T-cell (primary cell): ENCODE results near the gene CNTNAP5. TPM values are rescaled to one million over a fixed set of nuclear protein-coding genes. Genes with fewer than 3 reads are reported as not detected.

Experiments used
- ATAC-seq, 4 experiments: fragments of 200-7000 bp in 3 of 4; fragments of 150-1000 bp in 1 of 4; cut with Tn5 transposase; replicated peaks in 1 of 4; 1 replicate in 3 of 4; 2 replicates in 1 of 4; pipeline ENCODE4 v1.10.0; 2021; ENCODE audit warnings: moderate library complexity in 3 of 4, mild to moderate bottlenecking in 2 of 4, moderate number of reproducible peaks in 1 of 4
- CTCF ChIA-PET, 2 donors: fragments of 300-600 bp; sonication (Branson Sonifier 250); formaldehyde crosslinking; loops; one replicate each; lab custom pipeline; 2022; ENCODE audit warnings: antibody characterized with exemption in 2 of 2; lab: Charles Lee
- POLR2A ChIA-PET, 2 donors: fragments of 300-600 bp; sonication (Branson Sonifier 250); formaldehyde crosslinking; loops; one replicate each; lab custom pipeline; 2022; ENCODE audit warnings: antibody characterized with exemption in 2 of 2; lab: Charles Lee
- DNase-seq, 35 experiments: peaks; one replicate each; pipeline versions ENCODE4 v3.0.0 to v3.0.0-alpha.2; 2013 to 2023
- H3K27ac ChIP-seq: one replicate; pipeline ENCODE4 v1.5.1; 2013; ENCODE audit warnings: low read length
- H3K27me3 ChIP-seq, 2 experiments: replicated peaks in 1 of 2; 1 replicate in 1 of 2; 2 replicates in 1 of 2; pipeline versions ENCODE4 v1.6.1 to v1.7.0; 2013; ENCODE audit warnings: low read length in 1 of 2, mixed read lengths in 1 of 2; ENCODE audit not compliant: control insufficient read depth in 2 of 2, insufficient read depth in 2 of 2; ENCODE audit errors: extremely low read depth in 1 of 2
- H3K36me3 ChIP-seq, 2 donors: 1 replicate in 1 of 2; 2 replicates in 1 of 2; pipeline versions ENCODE4 v1.6.1 to v1.7.0; 2013; ENCODE audit warnings: low read length in 1 of 2; ENCODE audit not compliant: control insufficient read depth in 2 of 2, insufficient read depth in 1 of 2; ENCODE audit errors: extremely low read depth in 1 of 2
- H3K4me1 ChIP-seq, 2 experiments: 1 replicate in 1 of 2; 2 replicates in 1 of 2; pipeline versions ENCODE4 v1.6.1 to v1.7.0; 2013; ENCODE audit warnings: low read length in 2 of 2, mixed read lengths in 1 of 2; ENCODE audit not compliant: insufficient read depth in 2 of 2, control insufficient read depth in 1 of 2; ENCODE audit errors: extremely low read depth in 1 of 2
- H3K4me3 ChIP-seq, 2 donors: 1 replicate in 1 of 2; 2 replicates in 1 of 2; pipeline versions ENCODE4 v1.5.1 to v1.7.0; 2013; ENCODE audit warnings: mild to moderate bottlenecking in 2 of 2, low read length in 1 of 2, moderate library complexity in 1 of 2; ENCODE audit not compliant: control insufficient read depth in 1 of 2; ENCODE audit errors: extremely low read depth in 1 of 2
- H3K9me3 ChIP-seq: 2 replicates; pipeline ENCODE4 v1.7.0; 2013
- H3K27ac Mint-ChIP-seq, 2 donors: one replicate each; pipeline ENCODE4 v1.8.0; 2020 to 2021; ENCODE audit warnings: mild to moderate bottlenecking in 2 of 2, mixed read lengths in 2 of 2
- H3K27me3 Mint-ChIP-seq, 2 donors: one replicate each; pipeline ENCODE4 v1.8.0; 2021 to 2022; ENCODE audit warnings: mixed read lengths in 2 of 2
- H3K36me3 Mint-ChIP-seq: one replicate; pipeline ENCODE4 v1.8.0; 2021; ENCODE audit warnings: mixed read lengths
- H3K4me1 Mint-ChIP-seq, 3 donors: one replicate each; pipeline ENCODE4 v1.8.0; 2020 to 2022; ENCODE audit warnings: mixed read lengths in 3 of 3, mild to moderate bottlenecking in 1 of 3
- H3K4me3 Mint-ChIP-seq, 3 donors: one replicate each; pipeline ENCODE4 v1.8.0; 2020 to 2022; ENCODE audit warnings: mild to moderate bottlenecking in 3 of 3, mixed read lengths in 3 of 3, moderate library complexity in 3 of 3
- H3K9me3 Mint-ChIP-seq, 3 donors: one replicate each; pipeline ENCODE4 v1.8.0; 2020 to 2022; ENCODE audit warnings: mixed read lengths in 3 of 3
- WGBS: methylation state at CpG from one replicate; pipeline ENCODE4 v1.1.5; 2013; ENCODE audit warnings: missing lambda C conversion rate; ENCODE audit not compliant: insufficient coverage; 5-methylcytosine and 5-hydroxymethylcytosine counted together
- total RNA-seq, 35 experiments: library from RNA in 6 of 35; stranded (reverse) in 6 of 35; fragments of 120-200 nt in 1 of 35; gene quantifications; one replicate each; pipeline versions ENCODE4 v1.2.1 to v1.2.4 and lab custom pipeline; 2013 to 2026

CNTNAP5 gene
- total RNA-seq, 5 donors from 2014 or later (not counting 1 experiment from before 2014, with no cell fraction given) = not detected

- ATAC-seq (no peak), DNase-seq (no peak)
- Mint-ChIP-seq H3K4me3 (no peak overlapping the region), H3K4me1 (no peaks in the 10 kb centered on the region), H3K9me3 (peaks cover 3 to 21% (median 9%) of the 10 kb centered on the region in 3 donors), H3K27me3 (no peaks in the 10 kb centered on the region), H3K27ac (no peak overlapping the region), H3K36me3 (no peaks in the 10 kb centered on the region)
- no peaks in the 10 kb centered on the region for H3K4me1 ChIP-seq
- POLR2A ChIA-PET = no interaction called here
- no peaks in the 10 kb centered on the region for H3K36me3 ChIP-seq
- CTCF ChIA-PET = no interaction called here
- no peaks in the 10 kb centered on the region for H3K9me3 ChIP-seq
- H3K4me3 ChIP-seq = no peak overlapping the region
- no peaks in the 10 kb centered on the region for H3K27me3 ChIP-seq
- WGBS = 65% methylated on average over 1 of the region's 1 CpG
- H3K27ac ChIP-seq = no peak overlapping the region
These were observed 908.8 kb downstream of the CNTNAP5 start for GRCh38 chr2:124933883-124934282.

- H3K4me3 Mint-ChIP-seq = no peak overlapping the region
- Histone ChIP-seq H3K4me1 (no peaks in the 10 kb centered on the region), H3K27me3 (no peaks in the 10 kb centered on the region), H3K4me3 (no peak overlapping the region), H3K36me3 (no peaks in the 10 kb centered on the region), H3K9me3 (peaks cover 5% of the 10 kb centered on the region), H3K27ac (no peak overlapping the region)
- ChIA-PET POLR2A (no interaction called here), CTCF (no interaction called here)
- no peaks in the 10 kb centered on the region for H3K36me3 Mint-ChIP-seq
- WGBS = no CpG with 5 or more reads among the region's 2 CpGs
- peaks cover 6 to 17% (median 12%) of the 10 kb centered on the region in 3 donors for H3K9me3 Mint-ChIP-seq
- H3K27ac Mint-ChIP-seq = no peak overlapping the region
- DNase-seq = no peak
- no peaks in the 10 kb centered on the region for H3K27me3 Mint-ChIP-seq
- H3K4me1 Mint-ChIP-seq = no peaks in the 10 kb centered on the region
- ATAC-seq = no peak
These were observed 928.8 kb downstream of the CNTNAP5 start for GRCh38 chr2:124953921-124954320.

GRCh38 chr2:124959581-124959980 lies 934.5 kb downstream of the CNTNAP5 start:
- no peaks in the 10 kb centered on the region for H3K36me3 ChIP-seq
- H3K4me3 Mint-ChIP-seq = no peak overlapping the region
- ChIA-PET CTCF (no interaction called here), POLR2A (no interaction called here)
- no peaks in the 10 kb centered on the region for H3K4me1 ChIP-seq
- no peak for ATAC-seq
- no peaks in the 10 kb centered on the region for H3K4me1 Mint-ChIP-seq
- H3K27ac Mint-ChIP-seq = no peak overlapping the region
- DNase-seq = no peak
- no peaks in the 10 kb centered on the region for H3K27me3 Mint-ChIP-seq
- H3K27me3 ChIP-seq = no peaks in the 10 kb centered on the region
- no peak overlapping the region for H3K27ac ChIP-seq
- no peak overlapping the region for H3K4me3 ChIP-seq
- H3K9me3 Mint-ChIP-seq = peaks cover 0 to 10% (median 4%) of the 10 kb centered on the region in 3 donors
- no peaks in the 10 kb centered on the region for H3K9me3 ChIP-seq
- H3K36me3 Mint-ChIP-seq = no peaks in the 10 kb centered on the region
- WGBS = no CpG with 5 or more reads among the region's 1 CpG

GRCh38 chr2:124961132-124961531 lies 936.0 kb downstream of the CNTNAP5 start:
- no peaks in the 10 kb centered on the region for H3K36me3 Mint-ChIP-seq
- Histone ChIP-seq H3K27ac (no peak overlapping the region), H3K4me3 (no peak overlapping the region), H3K4me1 (no peaks in the 10 kb centered on the region), H3K36me3 (no peaks in the 10 kb centered on the region), H3K9me3 (no peaks in the 10 kb centered on the region), H3K27me3 (no peaks in the 10 kb centered on the region)
- H3K9me3 Mint-ChIP-seq = peaks cover 0 to 4% (median 0%) of the 10 kb centered on the region in 3 donors
- no peak for DNase-seq
- CTCF ChIA-PET = no interaction called here
- no peak overlapping the region for H3K27ac Mint-ChIP-seq
- H3K4me3 Mint-ChIP-seq = no peak overlapping the region
- H3K4me1 Mint-ChIP-seq = no peaks in the 10 kb centered on the region
- H3K27me3 Mint-ChIP-seq = no peaks in the 10 kb centered on the region
- POLR2A ChIA-PET = no interaction called here
- WGBS = 80% methylated on average over 2 of the region's 4 CpGs
- ATAC-seq = no peak
